Medulla oblongata (tissue), 1 donor: Measurements from ENCODE around the gene MAPK13.
"Not testable (repeated sequence)": the region's sequence is repeated elsewhere in the genome, so short reads cannot be mapped to it uniquely, and the experiment has no call there.

ENCODE experiments used
- DNase-seq: peaks from one replicate; pipeline ENCODE4 v3.0.0-alpha.2; 2015; ENCODE audit errors: extremely low spot score

Gene MAPK13

GRCh38 chr6:36114798-36115408, 15.4 kb upstream of the MAPK13 start:
- DNase-seq: no peak

GRCh38 chr6:36115412-36115811, 14.9 kb upstream of the MAPK13 start:
- no peak for DNase-seq

GRCh38 chr6:36116066-36116864, 14.0 kb upstream of the MAPK13 start:
- no peak for DNase-seq

- DNase-seq: no peak
These were observed 13.4 kb upstream of the MAPK13 start for GRCh38 chr6:36116943-36117342.

GRCh38 chr6:36117658-36118549, 12.4 kb upstream of the MAPK13 start:
- no peak for DNase-seq

- no peak for DNase-seq
These were observed 11.7 kb upstream of the MAPK13 start for GRCh38 chr6:36118550-36119107.

- DNase-seq: no peak
These were observed 11.1 kb upstream of the MAPK13 start for GRCh38 chr6:36119209-36119608.

- DNase-seq: no peak
These were observed 10.3 kb upstream of the MAPK13 start for GRCh38 chr6:36120018-36120417.

- no peak for DNase-seq
These were observed 9.8 kb upstream of the MAPK13 start for GRCh38 chr6:36120539-36120938.

GRCh38 chr6:36120979-36121786, 9.1 kb upstream of the MAPK13 start:
- DNase-seq: no peak

- no peak for DNase-seq
These were observed 8.4 kb upstream of the MAPK13 start for GRCh38 chr6:36121787-36122494.

GRCh38 chr6:36122495-36123269, 7.6 kb upstream of the MAPK13 start:
- DNase-seq: no peak

GRCh38 chr6:36123270-36124139, 6.8 kb upstream of the MAPK13 start:
- DNase-seq: peak; percentile 93

- not testable (repeated sequence) for DNase-seq
These were observed 6.0 kb upstream of the MAPK13 start for GRCh38 chr6:36124346-36124745.

GRCh38 chr6:36124881-36125280, 5.4 kb upstream of the MAPK13 start:
- DNase-seq: no peak

- DNase-seq: no peak
These were observed 4.7 kb upstream of the MAPK13 start for GRCh38 chr6:36125575-36125974.

GRCh38 chr6:36126121-36126520, 4.2 kb upstream of the MAPK13 start:
- no peak for DNase-seq

GRCh38 chr6:36126553-36127458, 3.5 kb upstream of the MAPK13 start:
- DNase-seq: no peak
